Gastroesophageal sphincter (tissue), 4 donors: ENCODE results near the gene USP16. TPM values are rescaled to one million over a fixed set of nuclear protein-coding genes. Genes with fewer than 3 reads are reported as not detected.

Source experiments
- ATAC-seq: fragments of 150-250 bp; one replicate; pipeline ENCODE4 v1.9.1; 2016; ENCODE audit warnings: mild to moderate bottlenecking, moderate library complexity
- H3K27ac ChIP-seq, 4 donors: fragments of 200-600 bp; sonication (generic) in 3 of 4; 1 replicate in 3 of 4; 2 replicates in 1 of 4; pipeline ENCODE4 v1.5.1; 2016 to 2019
- H3K27me3 ChIP-seq: fragments of 200-600 bp; sonication (generic); one replicate; pipeline ENCODE4 v1.5.1; 2019
- H3K36me3 ChIP-seq, 2 donors: fragments of 200-600 bp; sonication (generic); one replicate each; pipeline ENCODE4 v1.5.1; 2019; ENCODE audit warnings: control low read depth in 1 of 2
- H3K4me1 ChIP-seq, 3 donors: fragments of 200-600 bp; sonication (generic); 1 replicate in 2 of 3; 2 replicates in 1 of 3; pipeline ENCODE4 v1.5.1; 2016 to 2019; ENCODE audit warnings: control low read depth in 2 of 3
- H3K4me3 ChIP-seq, 2 donors: fragments of 200-600 bp; sonication (generic); one replicate each; pipeline ENCODE4 v1.5.1; 2019; ENCODE audit warnings: mild to moderate bottlenecking in 1 of 2, moderate library complexity in 1 of 2
- H3K9me3 ChIP-seq, 3 donors: fragments of 200-600 bp; sonication (generic); one replicate each; pipeline ENCODE4 v1.5.1; 2017 to 2019; ENCODE audit warnings: control low read depth in 2 of 3
- CTCF ChIP-seq, 4 experiments: fragments of 200-600 bp in 2 of 4; fragments of 450-650 bp in 2 of 4; sonication (generic) in 1 of 4; IDR thresholded peaks; one replicate each; pipeline ENCODE4 v1.5.1; 2017 to 2019; ENCODE audit warnings: antibody characterized with exemption in 4 of 4, mild to moderate bottlenecking in 2 of 4, moderate library complexity in 2 of 4
- EP300 ChIP-seq: sonication (generic); formaldehyde crosslinking; IDR thresholded peaks from one replicate; pipeline ENCODE4 v1.6.1; 2017; ENCODE audit warnings: antibody characterized with exemption, mild to moderate bottlenecking
- POLR2A ChIP-seq, 2 donors: fragments of 450-650 bp; IDR thresholded peaks; one replicate each; pipeline ENCODE4 v1.6.1; 2017; ENCODE audit warnings: antibody characterized with exemption in 2 of 2, mild to moderate bottlenecking in 2 of 2, moderate library complexity in 1 of 2
- POLR2AphosphoS5 ChIP-seq: sonication (generic); formaldehyde crosslinking; IDR thresholded peaks from one replicate; pipeline ENCODE4 v1.6.1; 2017; ENCODE audit warnings: antibody characterized with exemption
- WGBS, 2 donors: methylation state at CpG; one replicate each; pipeline ENCODE4 v1.1.5; 2018; ENCODE audit warnings: low coverage in 1 of 2; 5-methylcytosine and 5-hydroxymethylcytosine counted together
- total RNA-seq, 4 donors: library from RNA; depleted of rRNA; stranded (reverse); fragments of >200 nt; gene quantifications; one replicate each; pipeline ENCODE4 v1.1.0, GENCODE V29; 2016

Gene USP16
- total RNA-seq, 4 donors from 2014 or later, result 37.4 to 65.4 (median 45.7) TPM

GRCh38 chr21:29085106-29085752 lies 60.8 kb downstream of the USP16 start:
- 82 to 84% methylated on average over 5 to 8 of the region's 8 CpGs for WGBS, 2 donors

DNA sequence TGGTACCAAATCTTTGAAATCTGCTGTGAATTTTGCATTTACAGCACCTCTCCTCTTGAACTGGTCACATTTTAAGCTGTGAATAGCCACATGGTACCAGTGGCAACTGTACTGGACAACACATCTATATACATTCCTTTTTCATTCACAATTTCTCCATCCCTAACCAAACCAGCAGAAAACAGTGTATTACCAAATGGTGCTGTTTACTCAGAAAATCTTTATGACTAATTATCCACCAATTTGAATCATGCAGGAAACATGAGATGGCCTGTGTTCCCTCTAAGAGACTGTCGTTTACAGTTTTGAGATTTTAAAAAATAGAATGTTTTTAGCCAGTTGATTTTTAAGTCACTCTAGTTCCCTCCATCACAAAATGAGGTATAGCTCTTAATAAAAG lies 66.6 kb downstream of the USP16 start:
- WGBS, 2 donors, result 17 to 60% methylated on average over 1 of the region's 1 CpG
- Histone ChIP-seq H3K9me3 (no peaks in the 10 kb centered on the region), H3K4me3 (no peak overlapping the region), H3K36me3 (no peaks in the 10 kb centered on the region), H3K27me3 (no peaks in the 10 kb centered on the region), H3K27ac (no peak overlapping the region), H3K4me1 (peaks cover 0 to 18% (median 0%) of the 10 kb centered on the region in 3 donors)
- TF ChIP-seq EP300, result no peak
- TF ChIP-seq POLR2A (IDR thresholded peaks at IDR 0.05), result no peak
- no peak for TF ChIP-seq CTCF (IDR thresholded peaks at IDR 0.05)
- TF ChIP-seq POLR2AphosphoS5, result no peak
- ATAC-seq, result no peak

More at GRCh38 chr21:29085106-29085752, 60.8 kb downstream of the USP16 start:
- no peak overlapping the region for H3K4me3 ChIP-seq
- H3K27ac ChIP-seq, result no peak overlapping the region
- peaks cover 0 to 10% (median 0%) of the 10 kb centered on the region in 3 donors for H3K4me1 ChIP-seq
- H3K27me3 ChIP-seq, result no peaks in the 10 kb centered on the region
- no peaks in the 10 kb centered on the region for H3K36me3 ChIP-seq
- ATAC-seq, result no peak
- no peaks in the 10 kb centered on the region for H3K9me3 ChIP-seq
- no peak for TF ChIP-seq CTCF (IDR thresholded peaks at IDR 0.05)

GRCh38 chr21:29092102-29092959 lies 67.9 kb downstream of the USP16 start:
- TF ChIP-seq POLR2AphosphoS5 (no peak), EP300 (no peak), CTCF (IDR thresholded peaks at IDR 0.05) (no peak), POLR2A (IDR thresholded peaks at IDR 0.05) (no peak)
- Histone ChIP-seq H3K36me3 (no peaks in the 10 kb centered on the region), H3K4me1 (peaks cover 0 to 18% (median 0%) of the 10 kb centered on the region in 3 donors), H3K9me3 (no peaks in the 10 kb centered on the region), H3K4me3 (no peak overlapping the region), H3K27me3 (no peaks in the 10 kb centered on the region), H3K27ac (no peak overlapping the region)
- WGBS, 2 donors, result 37 to 64% methylated on average over 5 to 6 of the region's 9 CpGs
- no peak for ATAC-seq

DNA sequence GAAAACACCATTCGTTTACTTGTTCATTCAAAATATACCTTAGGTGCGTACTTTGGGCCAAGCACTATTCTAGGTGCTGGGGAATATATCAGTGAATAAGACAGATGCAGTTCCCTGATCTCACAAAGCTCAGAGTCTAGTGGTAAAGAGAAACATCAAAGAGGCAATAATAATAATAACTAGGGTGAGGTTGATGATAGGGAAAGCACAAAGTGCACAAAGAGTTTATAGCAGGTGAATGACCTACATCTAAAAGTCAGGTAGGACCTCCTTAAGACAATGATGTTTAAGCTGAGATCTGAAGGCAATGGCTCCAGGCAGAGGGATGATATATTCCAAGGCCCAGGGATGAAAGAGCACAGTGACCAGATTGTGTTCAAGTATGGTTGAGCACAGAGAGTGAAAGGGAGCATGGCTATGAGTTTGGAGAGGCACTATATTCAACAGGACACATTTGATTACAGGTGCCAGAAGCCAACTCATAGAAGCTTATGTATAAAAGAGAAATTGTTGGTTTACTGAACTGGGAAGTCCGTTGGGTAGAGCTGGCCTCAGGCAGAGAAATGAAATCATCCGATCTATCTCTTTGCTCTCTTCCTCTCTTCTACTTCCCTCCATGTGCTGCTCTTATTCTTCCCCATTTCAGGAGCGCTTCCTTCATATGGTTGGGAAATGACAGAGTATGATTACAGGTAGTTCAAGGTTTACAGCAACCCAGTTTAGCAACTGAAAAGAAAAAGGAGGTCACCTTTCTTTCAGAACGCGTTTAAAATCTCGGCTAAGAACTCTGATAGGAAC lies 71.9 kb downstream of the USP16 start:
- no peaks in the 10 kb centered on the region for H3K27me3 ChIP-seq
- no peaks in the 10 kb centered on the region for H3K36me3 ChIP-seq
- no peak overlapping the region for H3K27ac ChIP-seq
- no peak overlapping the region for H3K4me3 ChIP-seq
- ATAC-seq, result no peak
- 82 to 86% methylated on average over 7 to 8 of the region's 8 CpGs for WGBS, 2 donors
- TF ChIP-seq CTCF (IDR thresholded peaks at IDR 0.05) (no peak), EP300 (no peak), POLR2A (IDR thresholded peaks at IDR 0.05) (no peak), POLR2AphosphoS5 (no peak)
- peaks cover 0 to 5% (median 0%) of the 10 kb centered on the region in 3 donors for H3K4me1 ChIP-seq
- no peaks in the 10 kb centered on the region for H3K9me3 ChIP-seq
